ENCODE data around the gene RECK. TPM values are rescaled to one million over a fixed set of nuclear protein-coding genes. Genes with fewer than 3 reads are reported as not detected.

Gene RECK
- total and polyA plus RNA-seq, 7 donors: 1.4 to 8.0 (median 2.0) TPM

GRCh38 chr9:36109071-36109470 is 72.4 kb downstream of the RECK start:
- no peak for TF ChIP-seq CTCF (IDR thresholded peaks at IDR 0.05)
- intact Hi-C loops (cut with DNase I): no loop called here
- Histone ChIP-seq H3K27ac (no peak overlapping the region), H3K4me1 (no peaks in the 10 kb centered on the region), H3K36me3 (ENCODE audit: insufficient read depth in 1 of 2, low read depth in 1 of 2) (peaks cover 0 to 9% of the 10 kb centered on the region in 2 donors), H3K27me3 (ENCODE audit: insufficient read depth in 3 of 3, low read length in 2 of 3) (no peaks in the 10 kb centered on the region), H3K9me3 (no peaks in the 10 kb centered on the region), H3K4me3 (no peak overlapping the region)
- DNase-seq (no peak), ATAC-seq (no peak)
- WGBS, 3 donors: 51 to 75% (median 66%) methylated on average over 2 of the region's 2 CpGs

GRCh38 chr9:36110434-36110833 is 73.7 kb downstream of the RECK start:
- DNase-seq (no peak), ATAC-seq (no peak)
- Histone ChIP-seq H3K4me3 (no peak overlapping the region), H3K9me3 (no peaks in the 10 kb centered on the region), H3K27me3 (ENCODE audit: insufficient read depth in 3 of 3, low read length in 2 of 3) (no peaks in the 10 kb centered on the region), H3K36me3 (ENCODE audit: insufficient read depth in 1 of 2, low read depth in 1 of 2) (peaks cover 0 to 9% of the 10 kb centered on the region in 2 donors), H3K4me1 (no peaks in the 10 kb centered on the region), H3K27ac (no peak overlapping the region)
- intact Hi-C loops (cut with DNase I): no loop called here
- 87 to 93% (median 92%) methylated on average over 2 of the region's 2 CpGs for WGBS, 3 donors
- no peak for TF ChIP-seq CTCF (IDR thresholded peaks at IDR 0.05)

GRCh38 chr9:36112516-36112915 is 75.8 kb downstream of the RECK start:
- no peaks in the 10 kb centered on the region for H3K9me3 ChIP-seq
- H3K4me3 ChIP-seq: no peak overlapping the region
- peaks cover 3 to 17% of the 10 kb centered on the region in 2 donors for H3K36me3 ChIP-seq (ENCODE audit: insufficient read depth in 1 of 2, low read depth in 1 of 2)
- DNase-seq: no peak
- H3K4me1 ChIP-seq: no peaks in the 10 kb centered on the region
- no peak overlapping the region for H3K27ac ChIP-seq
- H3K27me3 ChIP-seq (ENCODE audit: insufficient read depth in 3 of 3, low read length in 2 of 3): no peaks in the 10 kb centered on the region
- 95 to 98% (median 96%) methylated on average over 3 of the region's 3 CpGs for WGBS, 3 donors
- TF ChIP-seq CTCF (IDR thresholded peaks at IDR 0.05): no peak
- intact Hi-C loops (cut with DNase I): no loop called here
- ATAC-seq: no peak

GRCh38 chr9:36113999-36114398 is 77.3 kb downstream of the RECK start:
- TF ChIP-seq CTCF (IDR thresholded peaks at IDR 0.05): no peak
- WGBS, 3 donors: 71 to 86% (median 76%) methylated on average over 2 of the region's 2 CpGs
- DNase-seq: no peak
- Histone ChIP-seq H3K27ac (no peak overlapping the region), H3K4me1 (no peaks in the 10 kb centered on the region), H3K27me3 (ENCODE audit: insufficient read depth in 3 of 3, low read length in 2 of 3) (no peaks in the 10 kb centered on the region), H3K4me3 (no peak overlapping the region), H3K36me3 (ENCODE audit: insufficient read depth in 1 of 2, low read depth in 1 of 2) (peaks cover 3 to 11% of the 10 kb centered on the region in 2 donors), H3K9me3 (no peaks in the 10 kb centered on the region)
- ATAC-seq: no peak
- intact Hi-C loops (cut with DNase I): no loop called here

- Histone ChIP-seq H3K27me3 (ENCODE audit: insufficient read depth in 3 of 3, low read length in 2 of 3) (no peaks in the 10 kb centered on the region), H3K36me3 (ENCODE audit: insufficient read depth in 1 of 2, low read depth in 1 of 2) (peaks cover 3 to 19% of the 10 kb centered on the region in 2 donors), H3K9me3 (no peaks in the 10 kb centered on the region), H3K4me3 (no peak overlapping the region), H3K4me1 (no peaks in the 10 kb centered on the region), H3K27ac (no peak overlapping the region)
- intact Hi-C loops (cut with DNase I): no loop called here
- TF ChIP-seq CTCF (IDR thresholded peaks at IDR 0.05): no peak
- no peak for DNase-seq
- WGBS, 3 donors: 91 to 94% (median 92%) methylated on average over 3 of the region's 3 CpGs
- ATAC-seq: no peak
Observed at GRCh38 chr9:36116593-36116992, 79.9 kb downstream of the RECK start.

Measured in psoas muscle (tissue), 8 donors.